Measurements from ENCODE around the gene TRABD2A.

TRABD2A gene

GRCh38 chr2:84850471-84850870 lies 30.4 kb downstream of the TRABD2A start:
- DNase-seq (ENCODE audit: low read depth): no peak

GRCh38 chr2:84849271-84849952 lies 31.5 kb downstream of the TRABD2A start:
- DNase-seq (ENCODE audit: low read depth): no peak

- DNase-seq (ENCODE audit: low read depth): no peak
Measured at GRCh38 chr2:84847326-84848050, 33.4 kb downstream of the TRABD2A start.

GRCh38 chr2:84846741-84847142 lies 34.1 kb downstream of the TRABD2A start:
- DNase-seq (ENCODE audit: low read depth): no peak

- DNase-seq (ENCODE audit: low read depth): no peak
Measured at GRCh38 chr2:84846041-84846663, 34.7 kb downstream of the TRABD2A start.

DNA sequence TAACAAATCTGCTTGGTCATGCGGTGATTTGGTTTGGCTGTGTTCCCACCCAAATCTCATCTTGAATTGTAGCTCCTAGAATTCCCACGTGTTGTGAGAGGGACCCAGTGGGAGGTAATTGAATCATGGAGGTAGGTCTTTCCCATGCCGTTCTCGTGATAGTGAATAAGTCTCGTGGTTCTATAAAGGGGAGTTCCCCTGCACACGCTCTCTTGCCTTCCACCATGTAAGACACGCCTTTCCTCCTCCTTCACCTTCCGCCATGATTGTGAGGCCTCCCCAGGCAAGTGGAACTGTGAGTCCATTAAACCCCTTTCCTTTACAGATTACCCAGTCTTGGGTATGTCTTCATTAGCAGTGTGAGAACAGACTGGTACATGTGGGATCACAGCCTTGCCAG lies 36.7 kb downstream of the TRABD2A start:
- no peak for DNase-seq (ENCODE audit: low read depth)

- no peak for DNase-seq (ENCODE audit: low read depth)
Measured at GRCh38 chr2:84841577-84841976, 39.3 kb downstream of the TRABD2A start.

GRCh38 chr2:84840306-84840705 lies 40.6 kb downstream of the TRABD2A start:
- DNase-seq (ENCODE audit: low read depth): no peak

DNA sequence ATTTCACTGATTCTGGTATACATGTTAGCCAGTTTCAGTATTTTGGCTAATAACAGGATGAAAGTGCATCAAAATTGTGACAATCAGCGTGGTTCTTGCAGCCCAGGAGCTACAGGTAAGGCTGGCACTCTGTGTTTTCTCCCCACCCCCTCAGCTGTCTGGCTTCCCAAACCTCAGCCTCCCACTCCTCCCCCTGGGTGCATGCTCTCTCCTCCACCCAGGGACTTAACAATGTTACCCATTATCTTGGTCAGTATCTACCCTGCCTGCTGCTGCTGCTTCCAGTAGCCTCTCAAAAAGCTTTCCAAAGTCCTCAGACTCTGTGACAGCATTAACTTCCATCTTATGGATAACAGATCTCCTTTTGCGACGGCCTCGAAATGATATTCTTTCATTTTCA lies 41.0 kb downstream of the TRABD2A start:
- DNase-seq (ENCODE audit: low read depth): no peak

DNA sequence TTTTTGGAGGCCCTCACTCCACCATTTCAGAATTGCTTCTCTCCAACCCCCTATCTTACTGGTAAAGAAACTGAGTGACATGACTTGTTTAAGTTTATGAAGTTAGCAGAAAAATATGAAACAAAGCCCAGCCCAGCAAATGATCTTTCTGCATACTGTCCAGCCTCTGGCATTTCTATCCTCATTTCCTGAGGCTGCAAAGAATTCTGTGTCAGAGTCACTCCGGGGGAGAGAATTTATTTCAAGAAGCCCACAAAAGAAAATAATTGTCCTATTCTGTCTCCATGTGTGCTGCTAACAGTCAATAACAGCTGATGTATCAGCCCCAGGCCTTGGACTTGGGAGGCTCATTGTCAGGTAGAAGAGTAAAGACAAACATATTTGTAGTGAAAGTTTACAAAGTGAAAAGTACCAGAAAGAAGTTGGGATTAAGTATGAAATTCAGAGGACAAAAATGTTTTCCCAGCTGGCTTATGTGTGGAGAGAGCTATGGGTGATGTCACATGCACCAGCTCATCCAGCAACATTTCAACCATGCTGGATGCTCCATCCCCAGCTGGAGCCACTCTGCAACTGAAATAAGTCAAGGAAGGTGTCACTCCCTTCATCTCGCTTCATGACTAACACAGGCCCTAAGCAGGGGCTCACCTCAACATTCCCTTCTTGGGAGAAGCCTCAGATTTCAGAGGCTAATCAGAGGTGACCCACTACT lies 42.3 kb downstream of the TRABD2A start:
- no peak for DNase-seq (ENCODE audit: low read depth)

- no peak for DNase-seq (ENCODE audit: low read depth)
Measured at GRCh38 chr2:84836215-84836614, 44.7 kb downstream of the TRABD2A start.

DNA sequence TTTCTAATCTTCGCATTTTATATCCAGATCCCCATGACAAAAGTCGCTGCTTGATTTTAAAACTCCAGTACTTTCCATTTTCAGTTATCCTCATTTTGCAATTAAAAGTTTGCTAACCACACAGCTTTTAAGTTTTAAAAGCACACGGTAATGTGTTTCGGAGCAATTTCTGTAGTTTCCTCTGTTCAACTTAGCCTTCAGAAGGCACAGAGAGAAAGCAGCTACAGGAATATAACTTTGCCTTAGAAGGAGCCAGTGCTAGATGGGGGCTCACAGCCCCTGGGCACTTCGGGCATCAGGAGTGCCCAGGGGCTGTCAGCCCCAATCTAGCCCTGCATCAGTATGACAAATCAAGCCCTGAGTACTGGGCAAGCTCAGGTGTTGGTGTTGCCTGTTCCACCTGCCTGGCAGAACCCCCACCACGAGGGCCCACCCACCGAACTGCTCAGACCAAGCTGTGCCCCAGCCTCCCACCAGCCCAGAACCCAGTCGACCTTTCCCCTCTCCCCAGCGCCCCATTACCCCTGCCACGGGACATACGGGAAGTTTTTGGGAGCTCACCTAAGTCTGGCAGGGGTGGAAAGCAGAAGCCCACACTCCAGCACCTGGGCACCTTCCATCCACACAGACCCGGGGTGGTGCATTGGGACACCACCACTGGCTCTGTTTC lies 47.3 kb downstream of the TRABD2A start:
- DNase-seq (ENCODE audit: low read depth): no peak

DNA sequence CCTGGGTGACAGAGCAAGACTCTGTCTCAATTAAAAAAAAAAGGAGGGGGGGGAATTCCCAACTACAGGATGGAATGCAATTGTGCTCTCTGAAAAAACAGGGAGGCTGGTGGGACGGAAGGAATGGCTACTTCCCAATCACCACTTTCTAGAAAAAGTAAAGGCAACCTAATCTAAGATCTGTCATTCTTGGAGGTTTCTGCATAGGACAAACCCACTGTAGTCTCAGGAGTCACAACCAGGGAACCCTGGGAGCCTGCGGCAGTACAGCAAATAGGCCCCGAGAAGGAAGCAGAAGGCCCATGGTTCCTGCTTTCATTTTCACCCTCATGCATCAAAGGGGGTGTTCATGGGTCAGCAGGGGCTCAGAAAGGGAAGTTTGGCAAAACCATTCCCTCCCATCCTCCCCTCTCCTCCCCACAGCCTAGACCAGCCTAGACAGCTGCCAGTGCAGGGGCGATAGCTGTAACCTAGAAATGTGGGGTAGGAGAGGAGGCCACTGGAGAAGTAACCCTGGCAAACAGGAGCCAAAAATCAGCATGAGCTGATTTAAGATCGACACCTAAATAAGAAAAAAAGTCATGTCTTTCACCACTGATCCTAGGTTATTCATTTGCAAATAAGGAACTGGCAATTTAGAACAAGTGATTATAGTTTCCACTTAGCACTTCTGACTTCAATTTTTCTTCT lies 48.0 kb downstream of the TRABD2A start:
- DNase-seq (ENCODE audit: low read depth): no peak

- DNase-seq (ENCODE audit: low read depth): no peak
Measured at GRCh38 chr2:84830758-84831500, 50.0 kb downstream of the TRABD2A start.

GRCh38 chr2:84830095-84830494 lies 50.8 kb downstream of the TRABD2A start:
- no peak for DNase-seq (ENCODE audit: low read depth)

DNA sequence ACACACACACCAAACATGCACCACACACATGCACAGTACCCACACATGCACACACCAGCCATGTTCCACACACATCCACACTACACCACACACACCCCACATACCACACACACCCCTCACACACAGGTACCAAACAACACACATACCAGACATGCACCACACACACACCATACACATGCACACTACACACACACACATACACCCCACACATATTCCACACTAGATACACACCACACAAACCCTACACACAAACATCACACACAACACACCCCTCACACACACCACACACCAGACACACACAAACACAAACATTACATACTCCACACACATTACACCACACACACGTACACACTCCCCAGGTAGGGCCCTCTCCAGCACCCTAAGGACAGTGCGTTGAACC lies 51.2 kb downstream of the TRABD2A start:
- DNase-seq (ENCODE audit: low read depth): no peak

DNA sequence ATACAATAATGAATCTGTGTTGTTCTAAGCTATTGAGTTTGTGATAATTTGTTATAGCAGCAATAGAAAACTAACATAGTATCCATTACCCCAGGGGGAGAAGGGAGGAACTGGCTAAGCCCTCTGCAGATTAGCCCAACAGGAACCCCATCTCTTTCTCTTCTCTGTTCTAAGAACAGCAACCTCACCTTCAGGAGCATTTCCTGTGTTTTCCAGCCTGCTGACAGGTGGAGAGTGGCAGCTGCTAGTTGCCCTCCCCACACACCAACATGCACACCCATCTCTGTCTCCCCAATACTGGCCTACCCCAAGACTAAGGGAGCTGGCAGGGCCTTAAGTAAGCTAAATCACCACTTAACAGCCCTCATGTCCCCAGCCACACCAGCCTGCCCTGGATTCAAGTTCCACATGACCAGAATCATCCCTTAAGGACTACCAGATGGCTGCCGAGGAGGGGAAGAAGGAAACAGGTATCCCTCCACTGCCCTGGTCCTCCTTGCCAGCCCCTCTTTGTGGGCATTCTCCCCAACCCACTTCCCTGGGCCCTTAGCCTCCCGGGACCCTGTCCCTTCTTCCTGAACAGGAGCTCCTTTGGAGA lies 52.8 kb downstream of the TRABD2A start:
- no peak for DNase-seq (ENCODE audit: low read depth)

DNA sequence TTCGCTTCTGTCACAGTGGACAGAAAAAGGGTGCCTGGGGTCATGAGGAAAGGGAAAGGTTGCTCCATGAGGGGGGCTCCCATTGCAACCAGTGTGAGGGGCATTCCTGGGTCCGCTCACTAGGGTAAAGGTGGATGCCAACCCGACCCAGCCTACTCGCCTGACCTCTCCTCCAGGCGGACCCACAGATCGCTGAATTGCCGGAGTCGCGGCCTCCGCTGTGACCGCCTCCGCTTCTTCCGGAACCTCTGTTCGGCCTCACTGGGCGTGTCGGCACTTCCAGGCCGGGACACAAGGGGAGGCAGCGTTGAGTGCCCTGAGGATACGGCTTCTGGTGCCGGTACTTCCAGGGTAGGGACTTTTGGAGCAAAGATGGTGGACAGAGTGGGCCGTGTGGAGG lies 57.1 kb downstream of the TRABD2A start:
- no peak for DNase-seq (ENCODE audit: low read depth)

DNA sequence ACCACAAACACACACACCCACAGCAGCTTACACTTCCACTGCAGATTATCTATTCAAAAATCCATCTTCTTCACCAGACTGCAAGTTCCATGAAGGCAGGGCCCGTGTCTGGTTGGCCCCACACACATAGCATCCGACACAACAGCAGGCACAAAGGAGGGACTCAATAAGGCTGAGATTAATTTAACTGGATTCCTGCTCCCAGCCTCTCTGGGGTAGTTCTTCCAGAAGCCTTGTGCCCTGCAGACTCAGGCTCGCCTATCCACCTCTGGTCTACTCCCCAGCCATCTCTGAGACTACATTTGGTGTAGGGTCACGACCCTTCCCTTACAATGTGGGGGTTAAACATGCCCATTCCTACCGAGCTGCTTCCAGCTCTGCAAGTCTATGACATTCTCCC lies 57.7 kb downstream of the TRABD2A start:
- no peak for DNase-seq (ENCODE audit: low read depth)

DNA sequence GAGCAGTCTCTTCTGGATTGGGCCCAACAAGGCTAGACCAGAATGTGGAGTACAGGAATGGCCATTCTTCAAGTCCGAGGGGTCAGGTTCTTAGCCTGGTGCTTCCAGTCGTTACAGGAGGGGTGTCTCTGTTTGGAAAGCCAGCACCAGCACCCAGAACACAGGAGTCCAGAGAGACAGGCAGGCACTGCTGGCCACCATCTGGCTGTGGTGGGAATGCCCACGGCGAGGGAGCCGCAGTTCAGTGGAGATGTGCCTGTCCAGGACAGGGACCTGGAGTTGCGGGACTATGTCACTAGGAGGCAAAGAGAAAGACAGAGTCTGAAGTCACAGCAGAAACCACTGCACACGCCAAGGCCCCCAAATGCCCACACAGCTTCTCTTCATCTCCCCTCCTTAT lies 59.1 kb downstream of the TRABD2A start:
- no peak for DNase-seq (ENCODE audit: low read depth)

Data from activated T-cell treated with anti-CD3 and anti-CD28 coated beads for 1 hour (primary cell).